H1 (cell line): Measurements from ENCODE around the gene NSD2. TPM values are rescaled to one million over a fixed set of nuclear protein-coding genes. Genes with fewer than 3 reads are reported as not detected.

ENCODE experiments used
- CTCF ChIA-PET: fragments of 300-600 bp; sonication (Branson Sonifier 250); formaldehyde crosslinking; loops from one replicate; lab custom pipeline; 2021; ENCODE audit not compliant: partially characterized antibody; lab: Charles Lee
- POLR2A ChIA-PET: fragments of 300-600 bp; sonication (Branson Sonifier 250); formaldehyde crosslinking; loops from one replicate; lab custom pipeline; 2021; ENCODE audit warnings: inconsistent platforms; ENCODE audit not compliant: partially characterized antibody; lab: Charles Lee
- DNase-seq, 2 experiments: peaks; one replicate each; pipeline versions ENCODE4 v3.0.0 to v3.0.0-alpha.2; 2010 to 2022; ENCODE audit warnings: low spot score in 2 of 2, low read depth in 1 of 2, mixed read lengths in 1 of 2
- FAIRE-seq: peaks from 2 replicates; lab custom pipeline; 2011; peaks lifted over from hg19 to GRCh38; lab: Jason Lieb, UNC
- H2AFZ ChIP-seq: 2 replicates; pipeline ENCODE4 v1.8.1; 2012; ENCODE audit warnings: low read length, inconsistent platforms
- H2AK5ac ChIP-seq: 2 replicates; pipeline ENCODE4 v1.6.1; 2013; ENCODE audit warnings: low read depth, low read length
- H2BK120ac ChIP-seq: replicated peaks from 2 replicates; pipeline ENCODE3; 2013; ENCODE audit warnings: low read depth, low read length, inconsistent platforms
- H2BK12ac ChIP-seq: 2 replicates; pipeline ENCODE4 v1.6.1; 2013; ENCODE audit warnings: low read depth, low read length
- H2BK15ac ChIP-seq: 2 replicates; pipeline ENCODE4 v1.6.1; 2013; ENCODE audit warnings: low read length
- H2BK20ac ChIP-seq: 2 replicates; pipeline ENCODE4 v1.6.1; 2013; ENCODE audit warnings: low read length
- H2BK5ac ChIP-seq: 2 replicates; pipeline ENCODE4 v1.6.1; 2013; ENCODE audit warnings: low read depth, low read length
- H3K14ac ChIP-seq: 2 replicates; pipeline ENCODE4 v1.6.1; 2013; ENCODE audit warnings: inconsistent platforms; ENCODE audit not compliant: insufficient read length
- H3K18ac ChIP-seq: 2 replicates; pipeline ENCODE4 v1.6.1; 2013; ENCODE audit warnings: low read length; ENCODE audit errors: extremely low read depth
- H3K23ac ChIP-seq: 2 replicates; pipeline ENCODE4 v1.6.1; 2013; ENCODE audit warnings: inconsistent platforms; ENCODE audit not compliant: insufficient read length
- H3K23me2 ChIP-seq: 2 replicates; pipeline ENCODE4 v1.6.1; 2013; ENCODE audit warnings: low read depth, low read length
- H3K27ac ChIP-seq: 2 replicates; pipeline ENCODE4 v1.6.1; 2011; ENCODE audit warnings: low read depth, low read length, inconsistent platforms
- H3K27me3 ChIP-seq, 4 experiments: replicated peaks in 1 of 4; 1 replicate in 1 of 4; 2 replicates in 3 of 4; pipeline versions ENCODE4 v1.6.1 to v1.8.1; 2011 to 2013; ENCODE audit warnings: low read length in 3 of 4, mild to moderate bottlenecking in 3 of 4, inconsistent platforms in 2 of 4, mixed read lengths in 2 of 4, moderate library complexity in 1 of 4; ENCODE audit not compliant: control insufficient read depth in 3 of 4, insufficient read depth in 3 of 4; ENCODE audit errors: extremely low read depth in 1 of 4
- H3K36me3 ChIP-seq, 4 experiments: 2 replicates each; pipeline versions ENCODE4 v1.6.1 to v1.8.1; 2011 to 2013; ENCODE audit warnings: mild to moderate bottlenecking in 4 of 4, low read length in 3 of 4, moderate library complexity in 2 of 4, control low read depth in 1 of 4, inconsistent platforms in 1 of 4; ENCODE audit not compliant: insufficient read depth in 4 of 4, control insufficient read depth in 2 of 4
- H3K4ac ChIP-seq: replicated peaks from 2 replicates; pipeline ENCODE3; 2013; ENCODE audit warnings: low read length, low read depth, mixed read lengths, inconsistent platforms; ENCODE audit not compliant: insufficient read length
- H3K4me1 ChIP-seq, 4 experiments: replicated peaks in 1 of 4; 1 replicate in 1 of 4; 2 replicates in 3 of 4; pipeline versions ENCODE4 v1.6.1 to v1.8.1; 2011 to 2013; ENCODE audit warnings: low read length in 3 of 4, inconsistent platforms in 2 of 4, mixed read lengths in 1 of 4; ENCODE audit not compliant: insufficient read depth in 4 of 4, control insufficient read depth in 3 of 4
- H3K4me2 ChIP-seq, 2 experiments: 2 replicates each; pipeline versions ENCODE4 v1.6.1 to v1.8.1; 2011 to 2013; ENCODE audit warnings: low read depth in 2 of 2, low read length in 2 of 2, control low read depth in 1 of 2, inconsistent platforms in 1 of 2, mild to moderate bottlenecking in 1 of 2; ENCODE audit not compliant: insufficient read depth in 1 of 2
- H3K4me3 ChIP-seq, 4 experiments: fragments of 200-600, 300-600 bp in 1 of 4; sonication (generic), shearing (Covaris generic), sonication (Bioruptor Twin) in 1 of 4; 2 replicates each; pipeline versions ENCODE4 v1.5.1 to v1.8.1; 2011 to 2016; ENCODE audit warnings: low read length in 4 of 4, low read depth in 3 of 4, control low read depth in 2 of 4, inconsistent platforms in 2 of 4, mild to moderate bottlenecking in 2 of 4, mixed read lengths in 1 of 4, moderate library complexity in 1 of 4; ENCODE audit not compliant: insufficient read depth in 2 of 4; ENCODE audit errors: extremely low read depth in 1 of 4
- H3K56ac ChIP-seq: replicated peaks from 2 replicates; pipeline ENCODE3; 2013; ENCODE audit warnings: low read depth, mild to moderate bottlenecking, mixed read lengths, low read length, inconsistent platforms; ENCODE audit not compliant: insufficient read length
- H3K79me1 ChIP-seq: 2 replicates; pipeline ENCODE4 v1.6.1; 2013; ENCODE audit warnings: low read depth, low read length, control low read depth
- H3K79me2 ChIP-seq, 2 experiments: 2 replicates each; pipeline versions ENCODE4 v1.6.1 to v1.8.1; 2012 to 2013; ENCODE audit warnings: low read length in 2 of 2, mild to moderate bottlenecking in 2 of 2, inconsistent platforms in 1 of 2; ENCODE audit not compliant: insufficient read depth in 2 of 2, control insufficient read depth in 1 of 2
- H3K9ac ChIP-seq, 4 experiments: replicated peaks in 1 of 4; 1 replicate in 1 of 4; 2 replicates in 3 of 4; pipeline versions ENCODE4 v1.6.1 to v1.8.1; 2011 to 2013; ENCODE audit warnings: low read depth in 3 of 4, low read length in 3 of 4, control low read depth in 2 of 4, mild to moderate bottlenecking in 2 of 4, moderate library complexity in 2 of 4, inconsistent platforms in 1 of 4; ENCODE audit errors: extremely low read depth in 1 of 4
- H3K9me3 ChIP-seq, 2 experiments: 2 replicates each; pipeline versions ENCODE4 v1.6.1 to v1.8.1; 2012 to 2013; ENCODE audit warnings: mild to moderate bottlenecking in 2 of 2, moderate library complexity in 2 of 2, control low read depth in 1 of 2, inconsistent platforms in 1 of 2, low read depth in 1 of 2, low read length in 1 of 2, mixed read lengths in 1 of 2; ENCODE audit not compliant: insufficient read depth in 2 of 2
- H4K20me1 ChIP-seq, 2 experiments: replicated peaks in 1 of 2; 2 replicates each; pipeline versions ENCODE3 to v1.8.1; 2011 to 2013; ENCODE audit warnings: inconsistent platforms in 2 of 2, low read length in 2 of 2, mild to moderate bottlenecking in 1 of 2; ENCODE audit not compliant: insufficient read depth in 2 of 2, control insufficient read depth in 1 of 2
- H4K5ac ChIP-seq: 2 replicates; pipeline ENCODE4 v1.6.1; 2013; ENCODE audit warnings: low read length, low read depth, mixed read lengths, inconsistent platforms; ENCODE audit not compliant: insufficient read length
- H4K8ac ChIP-seq: 2 replicates; pipeline ENCODE4 v1.8.0; 2013; ENCODE audit warnings: mild to moderate bottlenecking, moderate library complexity, low read length, inconsistent platforms; ENCODE audit not compliant: insufficient read depth; ENCODE audit errors: extremely low read depth
- H4K91ac ChIP-seq: replicated peaks from 2 replicates; pipeline ENCODE3; 2013; ENCODE audit warnings: low read length, mixed read lengths, inconsistent platforms; ENCODE audit not compliant: insufficient read length
- ATF2 ChIP-seq: IDR thresholded peaks from 2 replicates; pipeline ENCODE4 v1.6.1; 2012; ENCODE audit warnings: low read length, inconsistent platforms
- BRCA1 ChIP-seq: IDR thresholded peaks from 2 replicates; pipeline ENCODE4 v1.6.1; 2012; ENCODE audit warnings: low read depth, low read length, improper control_type of control experiment
- CREB1 ChIP-seq: IDR thresholded peaks from 2 replicates; pipeline ENCODE4 v1.6.1; 2012; ENCODE audit warnings: inconsistent platforms
- EZH2 ChIP-seq: fragments of 200-600 bp; sonication (generic); IDR thresholded peaks from 2 replicates; pipeline ENCODE4 v1.7.1; 2012; ENCODE audit warnings: low read depth, mild to moderate bottlenecking, moderate library complexity, low read length, inconsistent platforms; ENCODE audit not compliant: severe bottlenecking
- GABPA ChIP-seq: IDR thresholded peaks from 2 replicates; pipeline ENCODE4 v1.6.1; 2011; ENCODE audit warnings: mild to moderate bottlenecking, low read length, moderate library complexity, borderline replicate concordance; ENCODE audit not compliant: insufficient read depth
- MAX ChIP-seq: IDR thresholded peaks from 2 replicates; pipeline ENCODE4 v1.6.1; 2012; ENCODE audit warnings: inconsistent platforms
- PHF8 ChIP-seq: fragments of 200-600 bp; sonication (generic); conservative IDR thresholded peaks from 2 replicates; pipeline ENCODE4 v1.7.1; 2012; ENCODE audit warnings: low read depth, mild to moderate bottlenecking, inconsistent platforms, low read length, moderate library complexity
- RBBP5 ChIP-seq: IDR thresholded peaks from 2 replicates; pipeline ENCODE4 v1.7.1; 2012; ENCODE audit warnings: low read depth, mild to moderate bottlenecking, inconsistent platforms, low read length, moderate library complexity, borderline replicate concordance
- SAP30 ChIP-seq: fragments of 300-600 bp; sonication (generic); IDR thresholded peaks from 2 replicates; pipeline ENCODE4 v1.7.1; 2012; ENCODE audit warnings: low read length, moderate library complexity, mild to moderate bottlenecking, inconsistent platforms; ENCODE audit not compliant: insufficient read depth, insufficient replicate concordance
- SIN3A ChIP-seq, 2 experiments: IDR thresholded peaks in 1 of 2; conservative IDR thresholded peaks in 1 of 2; 2 replicates each; pipeline ENCODE4 v1.6.1; 2011 to 2012; ENCODE audit warnings: low read length in 2 of 2, improper control_type of control experiment in 1 of 2, low read depth in 1 of 2, mild to moderate bottlenecking in 1 of 2
- TBP ChIP-seq: IDR thresholded peaks from 2 replicates; pipeline ENCODE4 v1.6.1; 2011; ENCODE audit warnings: low read depth, low read length, improper control_type of control experiment
- YY1 ChIP-seq: IDR thresholded peaks from 2 replicates; pipeline ENCODE4 v1.6.1; 2011; ENCODE audit warnings: low read depth, mild to moderate bottlenecking, low read length
- WGBS, 2 experiments: shearing (Covaris generic) in 1 of 2; methylation state at CpG; one replicate each; pipeline versions ENCODE4 v1.1.6 to v1.1.7; 2013 to 2015; ENCODE audit warnings: low lambda C conversion rate in 2 of 2, mixed read lengths in 2 of 2, inconsistent platforms in 1 of 2, low coverage in 1 of 2, missing lambda C conversion rate in 1 of 2; ENCODE audit not compliant: insufficient replicate concordance in 2 of 2, insufficient coverage in 1 of 2, insufficient read length in 1 of 2; ENCODE audit errors: extremely low coverage in 1 of 2, missing lambda C conversion rate in 1 of 2; 5-methylcytosine and 5-hydroxymethylcytosine counted together
- polyA plus RNA-seq, 7 experiments: library from polyadenylated mRNA; depleted of rRNA in 3 of 7; stranded (reverse) in 5 of 7; unstranded in 2 of 7; fragments of >200 nt in 5 of 7; fragments of 200-250 nt in 2 of 7; gene quantifications; 1 replicate in 5 of 7; 2 replicates in 1 of 7; 4 replicates in 1 of 7; pipeline versions ENCODE4 v1.2.1 to v1.2.3, GENCODE V29; 2011 to 2013; ENCODE audit warnings: missing spikeins in 2 of 7, mixed read lengths in 2 of 7
- total RNA-seq: library from RNA; stranded (reverse); fragmentation: NEBNext Ultra II Directional; extraction: Animal tissue kit (Norgen Biotek cat#: 25700); gene quantifications from 2 replicates; pipeline ENCODE4 v1.2.1, GENCODE V29; 2021

NSD2 gene
- total and polyA plus RNA-seq, 2 of the 8 experiments (the other 6 are each of a cell fraction or from before 2014, with no cell fraction given), result 26.7 to 129 TPM

DNA sequence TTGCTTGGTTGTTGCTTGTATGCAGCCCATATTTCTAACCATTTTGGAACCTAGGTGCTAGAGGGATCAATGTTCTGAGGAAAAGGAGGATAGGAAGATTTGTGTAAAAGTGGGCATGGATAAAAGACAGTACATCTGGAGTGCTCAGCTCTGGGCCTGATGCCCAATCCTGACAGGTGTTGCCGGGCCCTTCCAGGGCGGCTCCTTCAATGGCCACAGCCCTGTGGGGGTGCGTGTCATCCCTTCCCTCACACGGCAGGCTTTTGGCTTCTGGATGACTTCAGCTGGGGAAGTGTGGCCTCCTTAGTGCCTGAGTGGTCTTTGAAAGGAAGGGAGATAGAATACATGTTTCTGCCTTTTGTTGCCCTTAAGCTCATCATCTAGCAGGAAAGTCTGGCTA is 90.4 kb downstream of the NSD2 start:
- H3K27me3 ChIP-seq, result no peaks in the 10 kb centered on the region
- H3K27ac ChIP-seq, result no peak overlapping the region
- no peaks in the 10 kb centered on the region for H3K9me3 ChIP-seq
- no peak overlapping the region for H3K23ac ChIP-seq
- no peak overlapping the region for H3K18ac ChIP-seq
- H4K5ac ChIP-seq, result no peak overlapping the region
- CTCF ChIA-PET, result interaction anchor here (2.1 kb wide), 1 partner anchor 63 kb away, joined by 7 read pairs; no protein-coding TSS in a partner anchor
- no peak overlapping the region for H2BK12ac ChIP-seq
- H3K36me3 ChIP-seq, result peaks cover 17 to 46% (median 33%) of the 10 kb centered on the region in 4 experiments; a peak in 7 of 8 replicates
- no peaks in the 10 kb centered on the region for H3K79me2 ChIP-seq
- peaks cover 1 to 3% of the 10 kb centered on the region in 2 experiments for H4K20me1 ChIP-seq
- no peak overlapping the region for H3K4me3 ChIP-seq
- WGBS, 2 experiments, result 96% methylated on average over 4 of the region's 4 CpGs; no CpG with 5 or more reads in 1 of the 2 experiments
- H3K56ac ChIP-seq, result no peak overlapping the region
- no peak overlapping the region for H2BK120ac ChIP-seq
- H2BK5ac ChIP-seq, result no peak overlapping the region
- H3K4me2 ChIP-seq, result no peak overlapping the region
- no peak overlapping the region for H3K4ac ChIP-seq
- DNase-seq (no peak), FAIRE-seq (no peak)
- H4K8ac ChIP-seq, result no peak overlapping the region
- no peak overlapping the region for H2AK5ac ChIP-seq
- H2BK15ac ChIP-seq, result no peak overlapping the region
- no peak overlapping the region for H3K14ac ChIP-seq
- H3K79me1 ChIP-seq, result no peaks in the 10 kb centered on the region
- H2BK20ac ChIP-seq, result no peak overlapping the region
- no peaks in the 10 kb centered on the region for H3K23me2 ChIP-seq
- POLR2A ChIA-PET, result interaction anchor here (1.3 kb wide), 1 partner anchor 48 kb away, joined by 3 read pairs; the partner anchor contains the start of gene NELFA
- H2AFZ ChIP-seq, result no peak overlapping the region
- no peak overlapping the region for H3K9ac ChIP-seq
- H4K91ac ChIP-seq, result no peak overlapping the region
- no peaks in the 10 kb centered on the region; a peak in 2 of 7 replicates for H3K4me1 ChIP-seq
- TF ChIP-seq ATF2, result no peak
- TF ChIP-seq EZH2, result no peak
- no peak for TF ChIP-seq BRCA1
- TF ChIP-seq SIN3A (conservative IDR thresholded peaks at IDR 0.05 in 1 of 2, IDR thresholded peaks at IDR 0.05 in 1 of 2; ENCODE audit: low read depth in 1 of 2, low read length in 2 of 2), result no peak
- no peak for TF ChIP-seq PHF8
- no peak for TF ChIP-seq CREB1
- TF ChIP-seq TBP, result no peak
- no peak for TF ChIP-seq GABPA
- TF ChIP-seq RBBP5, result no peak
- TF ChIP-seq YY1, result no peak
- no peak for TF ChIP-seq SAP30
- TF ChIP-seq MAX, result no peak
